Neutrophil (primary cell): ENCODE data around the gene ARID5B.

ENCODE experiments used
- H3K27ac ChIP-seq: fragments of 200-600 bp; sonication (generic); 2 replicates; pipeline ENCODE4 v1.5.1; 2016; ENCODE audit warnings: mild to moderate bottlenecking, moderate library complexity
- H3K27me3 ChIP-seq: fragments of 200-600 bp; sonication (generic); 2 replicates; pipeline ENCODE4 v1.6.0; 2016; ENCODE audit warnings: mild to moderate bottlenecking
- H3K36me3 ChIP-seq: fragments of 200-600 bp; sonication (generic); 2 replicates; pipeline ENCODE4 v1.5.1; 2017
- H3K4me1 ChIP-seq, 2 experiments: fragments of 200-600 bp in 1 of 2; sonication (generic) in 1 of 2; 1 replicate in 1 of 2; 2 replicates in 1 of 2; pipeline versions ENCODE4 v1.5.1 to v1.6.1; 2013 to 2016; ENCODE audit warnings: low read depth in 1 of 2, low read length in 1 of 2, mild to moderate bottlenecking in 1 of 2, moderate library complexity in 1 of 2; ENCODE audit not compliant: control insufficient read depth in 1 of 2, insufficient read depth in 1 of 2
- H3K4me3 ChIP-seq, 2 experiments: fragments of 200-600 bp in 1 of 2; sonication (generic) in 1 of 2; 1 replicate in 1 of 2; 2 replicates in 1 of 2; pipeline ENCODE4 v1.5.1; 2013 to 2016; ENCODE audit warnings: low read depth in 1 of 2, low read length in 1 of 2, mild to moderate bottlenecking in 1 of 2, moderate library complexity in 1 of 2
- H3K9me3 ChIP-seq: fragments of 200-600 bp; sonication (generic); 2 replicates; pipeline ENCODE4 v1.5.1; 2016
- CTCF ChIP-seq: fragments of 200-600 bp; sonication (generic); IDR thresholded peaks from 2 replicates; pipeline ENCODE4 v1.5.1; 2016; ENCODE audit warnings: antibody characterized with exemption

ARID5B gene

GRCh38 chr10:61900829-61901792 is at the start of gene ARID5B:
Gene ARID5B (plus strand): TSS chr10:61901699. CDS start chr10:61901710, 11 bp downstream.
- peaks cover 15% of the 10 kb centered on the region for H3K27me3 ChIP-seq
- H3K4me1 ChIP-seq = peaks cover 68 to 72% of the 10 kb centered on the region in 2 experiments
- no peak for TF ChIP-seq CTCF
- H3K4me3 ChIP-seq = peak within 1 kb of the TSS; percentile 84 to 96
- no peaks in the 10 kb centered on the region for H3K9me3 ChIP-seq
- no peaks in the 10 kb centered on the region for H3K36me3 ChIP-seq
- H3K27ac ChIP-seq = peak within 1 kb of the TSS; percentile 77

- Histone ChIP-seq H3K27ac (no peak overlapping the region), H3K9me3 (no peaks in the 10 kb centered on the region), H3K4me1 (no peaks in the 10 kb centered on the region), H3K27me3 (no peaks in the 10 kb centered on the region), H3K4me3 (no peak overlapping the region), H3K36me3 (no peaks in the 10 kb centered on the region)
- no peak for TF ChIP-seq CTCF
Observed at GRCh38 chr10:61852261-61852660, 49.2 kb upstream of the ARID5B start.

- no peak overlapping the region for H3K4me3 ChIP-seq
- H3K4me1 ChIP-seq = no peaks in the 10 kb centered on the region
- no peaks in the 10 kb centered on the region for H3K9me3 ChIP-seq
- TF ChIP-seq CTCF = no peak
- no peaks in the 10 kb centered on the region for H3K27me3 ChIP-seq
- H3K36me3 ChIP-seq = no peaks in the 10 kb centered on the region
- no peak overlapping the region for H3K27ac ChIP-seq
Observed at GRCh38 chr10:61855771-61856170, 45.7 kb upstream of the ARID5B start.

- Histone ChIP-seq H3K27ac (no peak overlapping the region), H3K4me3 (no peak overlapping the region), H3K27me3 (no peaks in the 10 kb centered on the region), H3K36me3 (no peaks in the 10 kb centered on the region), H3K4me1 (no peaks in the 10 kb centered on the region), H3K9me3 (no peaks in the 10 kb centered on the region)
- TF ChIP-seq CTCF = no peak
Observed at GRCh38 chr10:61857746-61858145, 43.8 kb upstream of the ARID5B start.

GRCh38 chr10:61859786-61860185 is 41.7 kb upstream of the ARID5B start:
- H3K9me3 ChIP-seq = no peaks in the 10 kb centered on the region
- no peaks in the 10 kb centered on the region for H3K27me3 ChIP-seq
- H3K4me1 ChIP-seq = no peaks in the 10 kb centered on the region
- no peak for TF ChIP-seq CTCF
- H3K36me3 ChIP-seq = no peaks in the 10 kb centered on the region
- H3K4me3 ChIP-seq = no peak overlapping the region
- no peak overlapping the region for H3K27ac ChIP-seq
